Adrenal gland (tissue), 12 donors: ENCODE results near the gene MIS18BP1. TPM values are rescaled to one million over a fixed set of nuclear protein-coding genes. Genes with fewer than 3 reads are reported as not detected.

Source experiments
- DNase-seq, 7 donors: peaks; one replicate each; pipeline ENCODE4 v3.0.0-alpha.2; 2019 to 2020
- H3K27ac ChIP-seq, 5 donors: fragments of 200-600 bp; sonication (generic) in 4 of 5; 1 replicate in 3 of 5; 2 replicates in 2 of 5; pipeline versions ENCODE4 v1.5.1 to v1.8.0; 2016 to 2020; ENCODE audit warnings: mild to moderate bottlenecking in 1 of 5
- H3K27me3 ChIP-seq: fragments of 200-600 bp; 2 replicates; pipeline ENCODE4 v1.8.0; 2021
- H3K36me3 ChIP-seq, 2 donors: fragments of 200-600 bp; replicated peaks in 1 of 2; 1 replicate in 1 of 2; 2 replicates in 1 of 2; pipeline versions ENCODE4 v1.5.1 to v1.8.0; 2018 to 2022
- H3K4me1 ChIP-seq, 2 donors: fragments of 200-600 bp; replicated peaks in 1 of 2; 1 replicate in 1 of 2; 2 replicates in 1 of 2; pipeline versions ENCODE4 v1.5.1 to v1.8.0; 2018 to 2021
- H3K4me3 ChIP-seq, 4 donors: fragments of 200-600 bp; sonication (generic) in 3 of 4; one replicate each; pipeline ENCODE4 v1.5.1; 2016 to 2018
- H3K9me3 ChIP-seq, 3 donors: fragments of 200-600 bp; sonication (generic) in 1 of 3; replicated peaks in 1 of 3; 1 replicate in 2 of 3; 2 replicates in 1 of 3; pipeline versions ENCODE4 v1.5.1 to v1.8.0; 2016 to 2021
- CTCF ChIP-seq, 6 experiments: fragments of 450-650 bp in 4 of 6; fragments of 200-600 bp in 2 of 6; sonication (generic) in 1 of 6; IDR thresholded peaks; 1 replicate in 5 of 6; 2 replicates in 1 of 6; pipeline versions ENCODE4 v1.5.1 to v1.8.0; 2016 to 2021; ENCODE audit warnings: antibody characterized with exemption in 6 of 6, mild to moderate bottlenecking in 2 of 6, moderate library complexity in 1 of 6
- POLR2A ChIP-seq, 2 donors: fragments of 450-650 bp; IDR thresholded peaks; one replicate each; pipeline ENCODE4 v1.6.1; 2017; ENCODE audit warnings: antibody characterized with exemption in 2 of 2, mild to moderate bottlenecking in 2 of 2, moderate library complexity in 1 of 2
- WGBS, 4 donors: extraction: QIAGEN DNeasy Blood & Tissue Kit in 2 of 4; methylation state at CpG; one replicate each; pipeline versions ENCODE4 v1.1.5 to v1.1.7; 2013 to 2017; 5-methylcytosine and 5-hydroxymethylcytosine counted together
- intact Hi-C, 2 donors: fragments of 100-400 bp; cut with DNase I; formaldehyde crosslinking; loops; one replicate each; pipeline versions ENCODE4 v1.14.1 to v1.15.0; 2022 to 2023
- polyA plus RNA-seq, 3 donors: library from polyadenylated mRNA; stranded (reverse); fragments of 200-250 nt in 2 of 3; fragments of 350-450 nt in 1 of 3; fragmentation: Illumina TruSeq in 1 of 3; extraction: RNeasy Lipid Tissue Mini Kit (QIAGEN cat#74804) in 1 of 3; gene quantifications; one replicate each; pipeline ENCODE4 v1.2.3, GENCODE V29; 2013 to 2014
- total RNA-seq, 9 donors: library from RNA; depleted of rRNA in 4 of 9; stranded (reverse); fragments of >200 nt in 4 of 9; fragments of 120-200 nt in 1 of 9; fragmentation: NEBNext Ultra II Directional in 1 of 9; extraction: Animal tissue kit (Norgen Biotek cat#: 25700) in 1 of 9; gene quantifications; one replicate each; pipeline versions ENCODE4 v1.1.0 to v1.2.4, GENCODE V29; 2013 to 2023
- donor health status: healthy with polysubstance abuse.
- donor health status: Bipolar disorder and iron deficiency.
- donor health status: DM: yes; HTN: yes; CAD: no.
- donor health status: DM: no; HTN: no; CAD: no.
- donor health status: DM: no; HTN: no; CAD: no.
- donor health status: DM: yes; HTN: yes; CAD: no.

Gene MIS18BP1
- total and polyA plus RNA-seq, 12 donors, result 3.3 to 37.9 (median 11.5) TPM

DNA sequence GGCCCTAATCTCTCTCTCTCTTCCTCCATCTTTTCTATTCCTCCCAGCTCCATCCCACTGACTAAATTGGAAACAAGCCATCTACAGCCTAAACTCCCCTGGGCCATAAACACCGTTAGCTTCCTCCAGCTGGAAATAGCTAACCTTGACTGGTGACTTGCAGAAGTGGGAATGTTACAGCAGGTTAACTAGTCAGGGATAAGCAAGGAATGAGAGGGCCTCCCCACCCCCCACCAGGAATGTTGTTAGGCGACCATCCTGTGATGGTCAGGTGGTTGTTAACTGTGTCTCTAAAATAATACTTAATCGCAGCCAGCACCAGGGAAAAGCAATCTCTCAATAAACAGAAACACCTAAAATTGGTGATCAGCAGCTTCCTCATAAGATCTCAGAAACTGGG, 40.8 kb downstream of the MIS18BP1 start:
- H3K4me1 ChIP-seq, result no peaks in the 10 kb centered on the region
- 89 to 100% (median 94%) methylated on average over 2 to 3 of the region's 3 CpGs for WGBS, 4 donors
- DNase-seq, result no peak
- no peaks in the 10 kb centered on the region for H3K27me3 ChIP-seq
- no peaks in the 10 kb centered on the region for H3K9me3 ChIP-seq
- intact Hi-C loops, result no loop called here
- H3K4me3 ChIP-seq, result no peak overlapping the region
- TF ChIP-seq CTCF (IDR thresholded peaks at IDR 0.05), result no peak
- TF ChIP-seq POLR2A (IDR thresholded peaks at IDR 0.05), result no peak
- no peaks in the 10 kb centered on the region for H3K36me3 ChIP-seq
- H3K27ac ChIP-seq, result no peak overlapping the region

DNA sequence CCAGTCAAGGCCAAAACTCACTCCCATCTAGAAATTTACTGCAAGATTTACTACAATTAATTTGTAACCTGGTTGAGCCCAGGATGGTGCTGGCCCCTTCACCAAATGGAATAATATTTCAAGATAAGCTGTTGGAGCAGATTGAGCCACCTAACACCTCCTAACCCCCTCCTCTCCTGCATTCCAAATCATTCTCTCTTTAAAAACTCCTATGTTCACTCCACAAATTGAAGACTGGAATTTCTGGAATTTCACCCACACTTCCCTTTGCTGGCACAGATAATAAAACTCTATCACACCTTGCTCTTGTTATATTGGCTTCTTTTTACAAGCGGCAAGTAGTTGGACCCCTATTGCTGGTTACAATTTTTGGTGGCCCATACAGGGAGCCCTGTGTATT, 41.7 kb downstream of the MIS18BP1 start:
- 96 to 100% (median 100%) methylated on average over 1 of the region's 1 CpG for WGBS, 4 donors
- Histone ChIP-seq H3K4me1 (no peaks in the 10 kb centered on the region), H3K27ac (no peak overlapping the region), H3K4me3 (no peak overlapping the region), H3K36me3 (no peaks in the 10 kb centered on the region), H3K9me3 (no peaks in the 10 kb centered on the region), H3K27me3 (no peaks in the 10 kb centered on the region)
- intact Hi-C loops, result no loop called here
- TF ChIP-seq POLR2A (IDR thresholded peaks at IDR 0.05), result no peak
- TF ChIP-seq CTCF (IDR thresholded peaks at IDR 0.05), result no peak
- no peak for DNase-seq

- Histone ChIP-seq H3K27me3 (no peaks in the 10 kb centered on the region), H3K4me3 (no peak overlapping the region), H3K4me1 (no peaks in the 10 kb centered on the region), H3K36me3 (no peaks in the 10 kb centered on the region), H3K27ac (no peak overlapping the region), H3K9me3 (no peaks in the 10 kb centered on the region)
- TF ChIP-seq CTCF (IDR thresholded peaks at IDR 0.05) (no peak), POLR2A (IDR thresholded peaks at IDR 0.05) (no peak)
- DNase-seq, result no peak
- intact Hi-C loops, result no loop called here
- 95 to 100% (median 98%) methylated on average over 1 of the region's 1 CpG for WGBS, 4 donors
Observed at GRCh38 chr14:45210159-45210558, 42.8 kb downstream of the MIS18BP1 start.

DNA sequence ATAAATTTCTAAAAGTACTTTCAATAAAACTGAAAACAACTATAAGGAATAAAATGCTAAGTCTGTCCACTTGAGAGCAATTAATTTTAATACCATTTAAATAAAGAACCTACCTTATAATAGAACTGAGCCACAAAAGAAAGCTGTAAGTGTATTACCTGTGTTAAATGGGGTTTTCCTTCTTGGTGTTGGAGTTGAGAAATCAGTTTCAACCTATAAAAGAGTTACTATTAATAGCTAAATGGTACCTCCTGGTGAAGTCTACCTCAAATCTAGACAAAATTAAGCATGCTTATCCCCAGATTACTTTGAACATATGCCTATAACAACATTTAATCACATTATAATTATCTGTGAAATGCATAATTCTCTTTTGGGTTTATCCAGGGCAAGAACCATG, 48.8 kb downstream of the MIS18BP1 start:
- Histone ChIP-seq H3K4me1 (no peaks in the 10 kb centered on the region), H3K36me3 (no peaks in the 10 kb centered on the region), H3K9me3 (no peaks in the 10 kb centered on the region), H3K27ac (no peak overlapping the region), H3K27me3 (no peaks in the 10 kb centered on the region), H3K4me3 (no peak overlapping the region)
- no peak for DNase-seq
- intact Hi-C loops, result no loop called here
- TF ChIP-seq CTCF (IDR thresholded peaks at IDR 0.05), result no peak
- TF ChIP-seq POLR2A (IDR thresholded peaks at IDR 0.05), result no peak
